ENCODE data around the gene GINS1.
A peak's percentile ranks its signal among the peaks of the same experiment; 100 is the strongest.

The GINS1 gene

DNA sequence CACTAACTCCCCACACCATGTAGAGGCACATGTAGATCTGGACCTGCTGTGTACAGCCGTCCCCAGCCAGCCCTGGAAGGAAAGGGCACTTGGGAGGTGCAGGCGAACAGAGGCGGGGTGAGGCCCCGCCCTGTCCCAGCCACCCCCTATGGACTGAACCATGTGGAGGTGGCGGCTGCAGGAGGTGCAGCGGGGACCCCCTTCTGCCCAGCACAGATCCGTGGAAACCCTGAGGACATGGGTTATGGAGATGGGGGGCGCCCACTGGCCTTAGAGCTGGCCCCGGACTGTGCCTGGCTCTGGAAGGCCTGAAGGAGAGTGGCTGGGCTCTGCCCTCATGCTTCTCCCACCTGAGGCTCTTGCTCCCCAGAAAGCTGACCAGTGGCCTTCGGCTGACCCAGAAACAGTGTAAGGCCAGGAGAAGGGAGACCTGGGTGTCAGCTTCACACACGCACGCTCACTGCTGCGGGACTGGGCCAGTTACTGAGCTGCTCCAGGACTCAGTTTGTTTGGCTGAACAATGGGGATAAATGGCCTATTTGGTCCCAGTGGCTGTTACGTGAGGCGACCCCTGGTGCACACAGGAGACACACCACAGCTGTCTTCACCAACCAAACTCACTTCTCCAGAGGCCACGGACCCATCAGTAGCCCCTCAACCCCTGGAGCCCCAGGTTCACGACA lies 87.2 kb downstream of the GINS1 start:
- no peak for DNase-seq (ENCODE audit: low spot score)

DNA sequence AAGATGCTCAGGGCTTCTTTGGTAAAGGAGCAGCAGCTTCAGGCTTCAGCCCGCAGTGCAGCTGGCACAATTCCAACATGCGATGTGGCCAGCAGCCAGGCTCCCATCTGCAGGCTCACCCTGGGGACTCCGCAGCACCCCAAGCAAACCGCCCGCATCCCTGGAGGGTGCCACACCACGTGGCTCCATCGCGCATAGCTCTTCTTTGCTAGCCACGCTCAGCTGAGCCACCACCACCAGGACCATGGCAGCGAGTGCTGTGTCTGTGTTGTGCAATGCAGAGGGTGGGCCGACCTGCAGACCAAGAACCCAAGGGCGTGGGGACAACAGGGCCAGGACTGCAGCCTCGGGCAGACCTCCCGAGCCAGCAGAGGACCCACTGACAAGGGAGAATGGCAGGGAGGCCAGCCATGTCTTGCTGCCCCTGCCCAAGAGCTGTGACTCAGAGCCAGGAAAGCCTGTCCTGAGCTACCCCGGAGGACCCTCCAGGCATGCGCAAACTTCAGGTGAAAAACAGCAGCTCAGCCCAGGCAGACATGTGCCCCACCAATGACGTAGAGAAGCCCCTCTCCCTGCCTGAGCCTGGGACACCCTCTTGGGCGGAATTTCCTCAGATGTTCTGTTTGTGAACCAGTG lies 87.8 kb downstream of the GINS1 start:
- no peak for DNase-seq (ENCODE audit: low spot score)

DNA sequence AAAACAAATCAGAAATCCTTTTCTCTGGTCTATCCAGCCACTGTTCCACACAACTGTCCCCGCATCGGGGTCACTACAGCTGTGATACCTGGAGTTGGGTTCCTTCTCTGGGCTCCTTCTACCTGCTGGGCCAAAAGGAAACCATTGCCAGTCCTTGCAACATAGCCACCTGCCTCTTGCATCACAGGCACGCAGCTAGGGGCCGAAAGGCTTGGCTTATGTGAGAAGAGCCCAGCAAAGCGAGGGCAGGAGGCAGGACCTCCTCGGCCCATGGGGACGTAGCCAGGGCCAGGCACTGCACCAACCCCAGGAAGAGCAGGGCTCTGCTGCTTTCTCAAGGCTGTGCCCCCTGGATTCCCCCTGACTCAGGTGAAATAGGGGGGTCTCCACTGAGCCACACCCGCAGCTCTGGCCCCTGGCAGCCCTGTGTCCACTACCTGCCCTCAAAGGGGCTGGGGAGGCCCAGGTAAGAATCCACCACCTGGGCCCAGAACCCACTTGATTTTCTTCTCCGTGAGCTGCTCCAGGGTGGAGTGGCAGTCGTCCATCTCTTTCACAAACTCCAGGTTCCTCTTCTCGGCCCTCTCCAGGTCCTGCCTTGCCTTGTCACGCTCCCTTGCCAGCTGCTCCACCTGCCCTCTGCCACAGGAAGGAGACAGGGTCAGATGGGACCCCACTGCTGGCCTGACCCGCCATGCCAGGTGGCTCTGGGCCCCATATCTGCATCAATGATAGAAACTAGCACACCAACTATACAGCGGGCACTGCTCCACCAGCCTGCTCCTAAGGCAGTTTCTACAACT lies 88.9 kb downstream of the GINS1 start:
- DNase-seq (ENCODE audit: low spot score) = no peak

DNA sequence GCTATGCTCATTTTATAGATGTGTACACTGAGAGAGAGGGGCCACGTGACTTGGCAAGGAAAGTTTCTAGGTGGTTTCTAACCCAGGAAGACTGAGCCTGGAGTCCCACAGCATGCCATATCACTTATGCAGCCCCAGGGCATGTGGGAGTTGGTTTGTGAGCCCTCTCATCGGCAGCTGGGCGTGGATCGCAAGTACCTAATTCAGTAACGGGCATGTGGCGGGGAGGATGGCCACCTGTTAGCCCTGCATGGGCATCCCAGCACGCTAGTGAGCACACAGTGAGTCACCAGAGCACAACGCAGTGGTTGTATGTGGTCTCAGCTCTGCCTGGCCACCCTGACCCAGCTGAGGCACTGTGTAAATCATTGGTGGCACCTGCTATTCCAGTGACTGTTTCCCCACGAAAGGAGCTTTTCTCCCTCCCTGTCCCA lies 89.5 kb downstream of the GINS1 start:
- peak; percentile 53 for DNase-seq (ENCODE audit: low spot score)

DNA sequence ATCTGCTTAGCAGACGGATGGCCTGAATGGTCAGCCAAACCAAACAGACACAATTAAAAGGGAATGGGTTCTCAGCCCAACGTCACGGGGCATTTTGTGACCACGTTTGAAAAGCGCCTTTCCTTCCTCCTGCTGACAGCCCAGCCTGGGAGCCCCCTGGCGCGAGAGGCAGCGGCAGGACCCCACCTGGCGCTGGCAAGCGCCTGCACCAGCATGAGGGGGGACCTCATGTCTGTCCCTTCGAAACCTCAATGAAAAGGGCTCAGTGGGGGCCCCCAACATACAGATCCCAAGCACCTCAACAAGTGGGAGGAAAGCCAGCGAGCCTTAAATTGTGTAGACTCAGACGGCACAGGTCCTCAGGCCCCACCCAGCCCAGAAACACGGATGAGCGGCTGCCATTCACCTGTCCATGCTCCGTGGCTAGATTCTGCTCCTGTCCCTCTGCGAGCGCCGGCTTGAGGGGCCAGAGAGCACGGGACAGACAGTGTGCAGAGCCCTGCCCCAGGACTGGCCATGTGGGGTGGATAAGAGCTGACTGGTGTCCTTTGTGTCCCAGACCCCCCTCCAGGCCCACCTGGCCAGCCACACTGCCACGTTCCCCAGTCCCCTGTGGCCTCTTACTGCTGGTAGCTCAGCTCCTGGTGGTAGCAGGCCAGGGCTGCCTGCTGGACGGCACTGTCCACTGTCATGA lies 90.3 kb downstream of the GINS1 start:
- no peak for DNase-seq (ENCODE audit: low spot score)
